OCI-LY1 (cell line): ENCODE data around the gene PIGR.

Source experiments
- H2AFZ ChIP-seq: fragments of 200-600 bp; sonication (generic), shearing (Covaris generic); 2 replicates; pipeline ENCODE4 v1.6.0; 2014; ENCODE audit warnings: antibody characterized with exemption, mild to moderate bottlenecking, low read length
- H3F3A ChIP-seq: fragments of 200-600 bp; sonication (generic), shearing (Covaris generic); 2 replicates; pipeline ENCODE4 v1.6.0; 2014; ENCODE audit warnings: mild to moderate bottlenecking, antibody characterized with exemption, low read length, moderate library complexity; ENCODE audit not compliant: insufficient read depth
- H3K27ac ChIP-seq: fragments of 200-600 bp; sonication (generic); 2 replicates; pipeline ENCODE4 v1.5.1; 2014; ENCODE audit warnings: low read length, mixed run types, mild to moderate bottlenecking, low read depth; ENCODE audit not compliant: poor library complexity, severe bottlenecking
- H3K27me3 ChIP-seq: fragments of 200-600 bp; sonication (generic); 2 replicates; pipeline ENCODE4 v1.6.0; 2014; ENCODE audit warnings: antibody characterized with exemption, mild to moderate bottlenecking, low read length, moderate library complexity; ENCODE audit not compliant: insufficient read depth
- H3K36me3 ChIP-seq: fragments of 200-600 bp; sonication (generic); 2 replicates; pipeline ENCODE4 v1.6.1; 2014; ENCODE audit warnings: mild to moderate bottlenecking, antibody characterized with exemption, low read length, moderate library complexity, mixed read lengths; ENCODE audit not compliant: insufficient read depth
- H3K4me1 ChIP-seq: fragments of 200-600 bp; sonication (generic); 2 replicates; pipeline ENCODE4 v1.5.1; 2014; ENCODE audit warnings: mild to moderate bottlenecking, low read length, moderate library complexity; ENCODE audit not compliant: insufficient read depth, severe bottlenecking
- H3K4me2 ChIP-seq: fragments of 200-600 bp; sonication (generic), shearing (Covaris generic); 2 replicates; pipeline ENCODE4 v1.6.1; 2014; ENCODE audit warnings: low read length
- H3K4me3 ChIP-seq: fragments of 200-600 bp; sonication (generic); 2 replicates; pipeline ENCODE4 v1.5.1; 2014; ENCODE audit warnings: low read length, low read depth, mild to moderate bottlenecking, mixed read lengths; ENCODE audit not compliant: poor library complexity, severe bottlenecking
- H3K79me2 ChIP-seq: fragments of 200-600 bp; shearing (Covaris generic); 2 replicates; pipeline ENCODE4 v1.6.1; 2016; ENCODE audit warnings: mixed run types, low read length, mixed read lengths; ENCODE audit not compliant: insufficient read depth
- H3K9ac ChIP-seq: fragments of 200-600 bp; sonication (generic), shearing (Covaris generic); 2 replicates; pipeline ENCODE4 v1.6.1; 2014; ENCODE audit warnings: mild to moderate bottlenecking, low read length, mixed read lengths
- H3K9me2 ChIP-seq: fragments of 200-600 bp; sonication (generic), shearing (Covaris generic); 2 replicates; pipeline ENCODE4 v1.6.1; 2014; ENCODE audit warnings: low read depth, mild to moderate bottlenecking, low read length, mixed read lengths
- H3K9me3 ChIP-seq: fragments of 200-600 bp; shearing (Covaris generic); 2 replicates; pipeline ENCODE4 v1.6.1; 2014; ENCODE audit warnings: low read length, mixed read lengths
- H4K20me1 ChIP-seq: fragments of 200-600 bp; sonication (generic), shearing (Covaris generic); 2 replicates; pipeline ENCODE4 v1.6.0; 2016; ENCODE audit warnings: mild to moderate bottlenecking, low read length; ENCODE audit not compliant: insufficient read depth
- EZH2 ChIP-seq: fragments of 200-600 bp; sonication (generic), shearing (Covaris generic); IDR thresholded peaks from 2 replicates; pipeline ENCODE4 v1.8.0; 2017; ENCODE audit warnings: borderline replicate concordance, mixed run types, mild to moderate bottlenecking, antibody characterized with exemption, low read length, moderate library complexity, mixed read lengths
- TF ChIP-seq, protein P1 (sequence below): fragments of 200-600 bp; sonication (generic), shearing (Covaris generic); IDR thresholded peaks from 2 replicates; pipeline ENCODE4 v1.5.1; 2017; ENCODE audit warnings: mild to moderate bottlenecking, antibody characterized with exemption, low read length, moderate library complexity, mixed read lengths

Gene PIGR

GRCh38 chr1:206986885-206987284 lies 40.6 kb upstream of the PIGR start:
- no peaks in the 10 kb centered on the region; the same call in 1 of the 2 replicates for H3K27me3 ChIP-seq
- no peaks in the 10 kb centered on the region for H4K20me1 ChIP-seq
- H2AFZ ChIP-seq, result no peak overlapping the region
- H3K9me3 ChIP-seq, result no peaks in the 10 kb centered on the region
- no peaks in the 10 kb centered on the region for H3K36me3 ChIP-seq
- no peak overlapping the region for H3K9ac ChIP-seq
- H3K27ac ChIP-seq, result no peak overlapping the region
- H3K79me2 ChIP-seq, result no peaks in the 10 kb centered on the region
- no peaks in the 10 kb centered on the region for H3K9me2 ChIP-seq
- H3F3A ChIP-seq, result no peaks in the 10 kb centered on the region
- no peak overlapping the region for H3K4me3 ChIP-seq
- no peaks in the 10 kb centered on the region for H3K4me1 ChIP-seq
- no peak overlapping the region for H3K4me2 ChIP-seq
- no peak for TF ChIP-seq EZH2
- TF ChIP-seq, protein P1, sequence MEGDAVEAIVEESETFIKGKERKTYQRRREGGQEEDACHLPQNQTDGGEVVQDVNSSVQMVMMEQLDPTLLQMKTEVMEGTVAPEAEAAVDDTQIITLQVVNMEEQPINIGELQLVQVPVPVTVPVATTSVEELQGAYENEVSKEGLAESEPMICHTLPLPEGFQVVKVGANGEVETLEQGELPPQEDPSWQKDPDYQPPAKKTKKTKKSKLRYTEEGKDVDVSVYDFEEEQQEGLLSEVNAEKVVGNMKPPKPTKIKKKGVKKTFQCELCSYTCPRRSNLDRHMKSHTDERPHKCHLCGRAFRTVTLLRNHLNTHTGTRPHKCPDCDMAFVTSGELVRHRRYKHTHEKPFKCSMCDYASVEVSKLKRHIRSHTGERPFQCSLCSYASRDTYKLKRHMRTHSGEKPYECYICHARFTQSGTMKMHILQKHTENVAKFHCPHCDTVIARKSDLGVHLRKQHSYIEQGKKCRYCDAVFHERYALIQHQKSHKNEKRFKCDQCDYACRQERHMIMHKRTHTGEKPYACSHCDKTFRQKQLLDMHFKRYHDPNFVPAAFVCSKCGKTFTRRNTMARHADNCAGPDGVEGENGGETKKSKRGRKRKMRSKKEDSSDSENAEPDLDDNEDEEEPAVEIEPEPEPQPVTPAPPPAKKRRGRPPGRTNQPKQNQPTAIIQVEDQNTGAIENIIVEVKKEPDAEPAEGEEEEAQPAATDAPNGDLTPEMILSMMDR, result no peak

- no peaks in the 10 kb centered on the region; the same call in 1 of the 2 replicates for H3K27me3 ChIP-seq
- H2AFZ ChIP-seq, result no peak overlapping the region
- H3K4me2 ChIP-seq, result no peak overlapping the region
- no peaks in the 10 kb centered on the region for H3F3A ChIP-seq
- no peak overlapping the region for H3K27ac ChIP-seq
- H4K20me1 ChIP-seq, result no peaks in the 10 kb centered on the region
- H3K4me3 ChIP-seq, result no peak overlapping the region
- TF ChIP-seq EZH2, result no peak
- TF ChIP-seq, protein P1, result no peak
- H3K36me3 ChIP-seq, result no peaks in the 10 kb centered on the region
- no peak overlapping the region for H3K9ac ChIP-seq
- no peaks in the 10 kb centered on the region for H3K79me2 ChIP-seq
- H3K9me2 ChIP-seq, result no peaks in the 10 kb centered on the region
- H3K4me1 ChIP-seq, result no peaks in the 10 kb centered on the region
- no peaks in the 10 kb centered on the region for H3K9me3 ChIP-seq
Measured at GRCh38 chr1:206986402-206986801, 40.1 kb upstream of the PIGR start.

- H3K9me3 ChIP-seq, result no peaks in the 10 kb centered on the region
- no peaks in the 10 kb centered on the region for H3K36me3 ChIP-seq
- H3K27me3 ChIP-seq, result no peaks in the 10 kb centered on the region; the same call in 1 of the 2 replicates
- no peaks in the 10 kb centered on the region for H3F3A ChIP-seq
- H2AFZ ChIP-seq, result no peak overlapping the region
- H3K79me2 ChIP-seq, result no peaks in the 10 kb centered on the region
- no peaks in the 10 kb centered on the region for H4K20me1 ChIP-seq
- H3K4me1 ChIP-seq, result no peaks in the 10 kb centered on the region
- TF ChIP-seq, protein P1, result no peak
- TF ChIP-seq EZH2, result no peak
- no peak overlapping the region for H3K4me2 ChIP-seq
- no peak overlapping the region for H3K9ac ChIP-seq
- no peak overlapping the region for H3K27ac ChIP-seq
- H3K4me3 ChIP-seq, result no peak overlapping the region
- H3K9me2 ChIP-seq, result no peaks in the 10 kb centered on the region
Measured at GRCh38 chr1:206985162-206985749, 39.0 kb upstream of the PIGR start.
